ENCODE data around the gene VWA3B. TPM values are rescaled to one million over a fixed set of nuclear protein-coding genes. Genes with fewer than 3 reads are reported as not detected.
A peak's percentile ranks its signal among the peaks of the same experiment; 100 is the strongest.

VWA3B gene
- total RNA-seq, 1 experiment from 2014 or later: not detected

- Histone ChIP-seq H3K27me3 (no peaks in the 10 kb centered on the region), H3K9me3 (replicated peaks) (no peaks in the 10 kb centered on the region), H3K36me3 (no peaks in the 10 kb centered on the region), H3K27ac (no peak overlapping the region; the same call in 1 of the 2 replicates), H3K4me1 (peaks cover 13% of the 10 kb centered on the region), H3K4me3 (no peak overlapping the region)
- peak in 1 of 2 experiments; percentile 34 for DNase-seq
These were observed 73.6 kb downstream of the VWA3B start for GRCh38 chr2:98160554-98160953.

GRCh38 chr2:98161186-98161585, 74.2 kb downstream of the VWA3B start:
- Histone ChIP-seq H3K9me3 (replicated peaks) (no peaks in the 10 kb centered on the region), H3K36me3 (no peaks in the 10 kb centered on the region), H3K27ac (no peak overlapping the region), H3K27me3 (no peaks in the 10 kb centered on the region), H3K4me3 (no peak overlapping the region), H3K4me1 (peaks cover 13% of the 10 kb centered on the region)
- DNase-seq: no peak

GRCh38 chr2:98164256-98164655, 77.3 kb downstream of the VWA3B start:
- H3K9me3 ChIP-seq (replicated peaks): no peaks in the 10 kb centered on the region
- H3K36me3 ChIP-seq: no peaks in the 10 kb centered on the region
- H3K4me3 ChIP-seq: no peak overlapping the region
- H3K4me1 ChIP-seq: peaks cover 13% of the 10 kb centered on the region
- DNase-seq: peak in 1 of 2 experiments; percentile 26
- H3K27me3 ChIP-seq: no peaks in the 10 kb centered on the region
- no peak overlapping the region for H3K27ac ChIP-seq

- DNase-seq: no peak
- H3K36me3 ChIP-seq: no peaks in the 10 kb centered on the region
These were observed 78.6 kb downstream of the VWA3B start for GRCh38 chr2:98165516-98166071.

DNA sequence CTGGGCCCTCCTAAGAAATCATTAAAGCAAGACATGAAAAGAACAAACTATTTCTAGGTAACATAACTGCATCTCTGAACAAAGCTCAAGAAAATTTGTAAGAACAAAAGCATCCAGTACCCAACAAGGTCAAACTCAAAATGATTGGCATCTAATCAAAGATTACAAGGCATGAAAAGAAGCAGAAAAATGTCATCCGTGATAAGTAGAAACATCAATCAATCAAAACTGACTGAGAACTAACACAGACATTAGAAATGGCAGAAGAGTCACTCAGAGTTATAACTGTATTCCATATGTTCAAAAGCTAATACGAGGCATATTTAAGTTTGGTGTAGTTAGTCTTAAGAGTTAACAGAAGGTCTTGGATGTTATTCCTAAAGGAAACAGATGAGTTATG, 80.9 kb downstream of the VWA3B start:
- no peaks in the 10 kb centered on the region for H3K27me3 ChIP-seq
- H3K36me3 ChIP-seq: no peaks in the 10 kb centered on the region
- peaks cover 8% of the 10 kb centered on the region for H3K4me1 ChIP-seq
- no peaks in the 10 kb centered on the region for H3K9me3 ChIP-seq (replicated peaks)
- no peak overlapping the region for H3K27ac ChIP-seq
- DNase-seq: no peak
- H3K4me3 ChIP-seq: no peak overlapping the region

More at GRCh38 chr2:98165516-98166071, 78.6 kb downstream of the VWA3B start:
- Histone ChIP-seq H3K9me3 (replicated peaks) (no peaks in the 10 kb centered on the region), H3K4me3 (no peak overlapping the region), H3K4me1 (peaks cover 12% of the 10 kb centered on the region), H3K27ac (no peak overlapping the region), H3K27me3 (no peaks in the 10 kb centered on the region)

GRCh38 chr2:98170076-98170475, 83.1 kb downstream of the VWA3B start:
- H3K36me3 ChIP-seq: no peaks in the 10 kb centered on the region
- no peaks in the 10 kb centered on the region for H3K9me3 ChIP-seq (replicated peaks)
- H3K27ac ChIP-seq: no peak overlapping the region
- no peak overlapping the region for H3K4me3 ChIP-seq
- no peak for DNase-seq
- no peaks in the 10 kb centered on the region for H3K4me1 ChIP-seq
- no peaks in the 10 kb centered on the region for H3K27me3 ChIP-seq

DNA sequence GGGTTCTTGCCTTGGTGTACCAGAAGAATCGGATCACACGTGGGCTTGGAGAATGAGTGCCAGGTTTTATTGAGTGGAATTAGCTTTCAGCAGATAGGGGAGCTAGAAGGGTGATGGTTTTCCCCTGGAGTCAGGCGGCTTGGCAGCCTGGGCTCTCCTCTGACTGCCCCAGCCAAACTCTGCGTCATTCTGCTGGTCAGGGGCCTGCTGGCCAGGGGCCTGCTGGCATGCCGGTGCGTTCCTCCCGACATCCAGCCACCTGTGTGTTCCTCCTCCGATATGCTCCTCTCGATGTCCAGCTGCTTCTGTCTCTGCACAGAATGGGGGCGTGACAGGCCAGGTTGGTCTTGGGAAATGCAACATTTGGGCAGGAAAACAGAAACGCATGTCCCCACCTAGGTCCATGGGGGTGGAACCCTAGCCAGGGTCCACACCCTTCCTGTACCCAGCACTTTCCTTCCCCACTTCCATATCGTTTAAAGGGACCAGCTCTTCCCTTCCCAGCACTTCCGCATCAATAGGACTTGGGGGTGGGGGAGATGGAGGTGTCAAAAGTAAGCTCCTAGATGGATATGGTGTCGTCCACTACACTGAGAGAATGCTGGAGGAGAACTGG, 85.3 kb downstream of the VWA3B start:
- no peak overlapping the region for H3K27ac ChIP-seq
- H3K9me3 ChIP-seq (replicated peaks): no peaks in the 10 kb centered on the region
- H3K36me3 ChIP-seq: no peaks in the 10 kb centered on the region
- H3K4me3 ChIP-seq: no peak overlapping the region
- H3K4me1 ChIP-seq: peaks cover 2% of the 10 kb centered on the region; the same call in 1 of the 2 replicates
- H3K27me3 ChIP-seq: no peaks in the 10 kb centered on the region
- no peak for DNase-seq

DNA sequence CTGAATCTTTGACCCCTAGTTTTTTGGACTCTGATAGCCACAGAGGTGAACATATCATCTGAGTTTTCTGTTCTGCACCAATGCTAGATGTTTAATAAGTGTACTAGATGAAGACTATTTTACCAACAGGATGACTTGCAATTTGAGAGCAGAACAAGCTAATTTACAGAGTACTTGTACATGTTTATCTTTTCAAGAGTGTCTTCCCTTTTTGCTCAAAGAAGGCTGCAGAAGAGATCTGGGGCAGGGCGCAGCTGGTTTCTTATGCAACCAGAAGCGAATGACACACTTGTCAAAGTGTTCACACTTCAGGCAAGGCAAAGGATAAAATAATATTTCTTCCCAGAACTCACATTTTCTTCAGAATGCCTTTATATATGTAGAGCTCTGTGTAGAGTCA, 86.0 kb downstream of the VWA3B start:
- no peak for DNase-seq
- Histone ChIP-seq H3K27me3 (no peaks in the 10 kb centered on the region), H3K4me1 (peaks cover 2% of the 10 kb centered on the region; the same call in 1 of the 2 replicates), H3K4me3 (no peak overlapping the region), H3K27ac (no peak overlapping the region), H3K36me3 (no peaks in the 10 kb centered on the region), H3K9me3 (replicated peaks) (no peaks in the 10 kb centered on the region)

DNA sequence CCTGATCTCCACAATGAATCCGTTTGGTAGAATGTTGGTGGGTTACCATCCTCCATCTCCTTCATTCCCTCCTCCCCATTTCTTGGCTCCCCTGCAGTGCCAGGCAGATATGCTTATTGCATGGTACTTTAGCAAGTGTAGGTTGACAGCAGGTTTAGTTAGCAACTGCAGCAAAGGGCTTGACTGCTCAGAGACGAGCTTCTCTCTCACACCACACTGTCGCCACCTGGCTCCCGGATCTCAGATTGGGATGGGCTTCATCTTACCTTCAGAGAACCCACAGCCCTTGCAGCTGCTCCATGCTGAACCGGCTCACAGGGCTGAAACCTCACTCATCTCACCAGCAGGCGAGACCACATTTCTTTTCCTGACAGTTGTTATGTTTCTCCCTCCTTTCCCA, 88.8 kb downstream of the VWA3B start:
- Histone ChIP-seq H3K36me3 (no peaks in the 10 kb centered on the region), H3K27ac (no peak overlapping the region), H3K4me3 (no peak overlapping the region), H3K27me3 (no peaks in the 10 kb centered on the region), H3K9me3 (replicated peaks) (no peaks in the 10 kb centered on the region), H3K4me1 (peaks cover 2% of the 10 kb centered on the region; the same call in 1 of the 2 replicates)
- DNase-seq: peak; percentile 50 to 74

DNA sequence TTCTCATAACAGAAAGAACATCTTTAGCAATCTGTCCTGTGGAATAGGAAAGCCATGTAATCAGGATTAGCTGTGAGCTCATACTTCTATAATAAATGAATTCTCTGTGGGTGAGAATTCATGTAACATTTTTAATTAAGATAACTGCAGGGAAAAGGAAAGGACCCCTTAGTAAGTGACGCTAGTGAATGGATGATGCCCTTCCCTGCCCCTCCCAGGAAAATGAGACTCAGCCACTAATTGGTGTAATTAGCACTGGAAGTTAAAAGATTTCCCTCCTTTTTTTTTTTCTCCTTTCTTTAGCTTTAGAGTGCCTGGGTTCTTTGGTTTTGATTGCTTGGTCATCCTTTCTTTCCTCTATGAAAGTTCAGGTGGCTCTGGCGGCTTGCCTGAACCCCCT, 90.3 kb downstream of the VWA3B start:
- Histone ChIP-seq H3K9me3 (replicated peaks) (no peaks in the 10 kb centered on the region), H3K27me3 (no peaks in the 10 kb centered on the region), H3K36me3 (no peaks in the 10 kb centered on the region), H3K27ac (no peak overlapping the region), H3K4me3 (no peak overlapping the region), H3K4me1 (peaks cover 2% of the 10 kb centered on the region; the same call in 1 of the 2 replicates)
- no peak for DNase-seq

GRCh38 chr2:98177986-98178385, 91.0 kb downstream of the VWA3B start:
- Histone ChIP-seq H3K4me3 (no peak overlapping the region), H3K9me3 (replicated peaks) (no peaks in the 10 kb centered on the region), H3K4me1 (peaks cover 2% of the 10 kb centered on the region; the same call in 1 of the 2 replicates), H3K27ac (no peak overlapping the region), H3K36me3 (no peaks in the 10 kb centered on the region), H3K27me3 (no peaks in the 10 kb centered on the region)
- DNase-seq: no peak

GRCh38 chr2:98180456-98180855, 93.5 kb downstream of the VWA3B start:
- Histone ChIP-seq H3K27me3 (no peaks in the 10 kb centered on the region), H3K36me3 (no peaks in the 10 kb centered on the region), H3K4me3 (no peak overlapping the region), H3K4me1 (peaks cover 2% of the 10 kb centered on the region; the same call in 1 of the 2 replicates), H3K9me3 (replicated peaks) (no peaks in the 10 kb centered on the region), H3K27ac (no peak overlapping the region)
- no peak for DNase-seq

DNA sequence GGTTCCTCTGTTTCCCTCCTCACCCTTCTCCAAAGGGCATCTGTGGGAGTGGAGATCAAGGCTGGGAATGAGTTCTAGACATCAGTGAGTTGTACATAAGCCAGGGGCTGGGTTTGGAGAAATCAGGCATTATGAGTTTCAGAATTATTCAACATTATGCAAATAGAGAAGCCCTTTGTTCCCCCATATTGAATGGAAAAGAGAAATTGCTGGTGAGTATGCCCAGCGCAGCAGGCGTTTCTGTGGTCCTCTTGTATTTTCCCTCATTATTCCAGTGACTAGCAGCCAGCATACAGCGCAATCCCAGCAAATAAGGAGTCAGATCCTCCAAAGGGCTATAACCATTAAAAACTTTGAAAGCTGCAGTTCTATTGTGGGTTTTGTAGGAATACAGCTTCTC, 94.4 kb downstream of the VWA3B start:
- Histone ChIP-seq H3K36me3 (no peaks in the 10 kb centered on the region), H3K9me3 (replicated peaks) (no peaks in the 10 kb centered on the region), H3K4me1 (no peaks in the 10 kb centered on the region), H3K27me3 (no peaks in the 10 kb centered on the region), H3K4me3 (no peak overlapping the region), H3K27ac (no peak overlapping the region)
- DNase-seq: no peak

DNA sequence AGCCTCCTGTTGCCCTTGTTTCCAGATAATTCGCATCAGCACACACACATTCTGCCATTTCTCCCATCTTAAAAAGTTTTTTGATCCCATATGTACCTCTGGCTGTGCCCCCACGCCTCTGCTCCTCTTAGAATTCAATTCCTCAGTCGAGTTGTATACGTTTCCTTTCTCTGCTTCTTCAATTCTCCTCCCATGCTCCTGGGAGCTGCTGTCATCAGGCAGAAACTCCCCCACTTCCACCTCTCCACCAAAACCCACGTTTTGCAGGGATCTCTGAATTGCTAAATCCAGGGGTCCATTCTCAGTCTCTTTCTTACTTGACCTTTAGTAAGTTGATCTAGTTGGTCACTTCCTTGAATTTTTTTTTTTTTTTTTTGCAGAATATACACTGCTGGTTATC, 98.8 kb downstream of the VWA3B start:
- Histone ChIP-seq H3K4me1 (no peaks in the 10 kb centered on the region), H3K9me3 (replicated peaks) (no peaks in the 10 kb centered on the region), H3K27me3 (no peaks in the 10 kb centered on the region), H3K4me3 (no peak overlapping the region), H3K27ac (no peak overlapping the region), H3K36me3 (no peaks in the 10 kb centered on the region)
- no peak for DNase-seq

GRCh38 chr2:98187194-98187593, 100.2 kb downstream of the VWA3B start:
- Histone ChIP-seq H3K9me3 (replicated peaks) (no peaks in the 10 kb centered on the region), H3K27me3 (no peaks in the 10 kb centered on the region), H3K4me1 (no peaks in the 10 kb centered on the region), H3K27ac (no peak overlapping the region), H3K4me3 (no peak overlapping the region), H3K36me3 (no peaks in the 10 kb centered on the region; the same call in 1 of the 2 replicates)
- DNase-seq: no peak

All from SJCRH30 (cell line).